GM06990 (cell line): Measurements from ENCODE around the gene ANKRD39.

Experiments
- DNase-seq: peaks from one replicate; pipeline ENCODE4 v3.0.0-alpha.2; 2011; ENCODE audit not compliant: insufficient read length; ENCODE audit errors: extremely low read depth
- H3K27me3 ChIP-seq: replicated peaks from 2 replicates; pipeline ENCODE4 v1.6.0; 2011; ENCODE audit warnings: low read length; ENCODE audit not compliant: control insufficient read depth, insufficient read depth
- H3K36me3 ChIP-seq: 2 replicates; pipeline ENCODE4 v1.5.1; 2011; ENCODE audit warnings: low read length; ENCODE audit not compliant: control insufficient read depth, insufficient read depth
- H3K4me3 ChIP-seq: replicated peaks from 2 replicates; pipeline ENCODE4 v1.5.1; 2011; ENCODE audit warnings: low read depth, mild to moderate bottlenecking, control low read depth, low read length
- TF ChIP-seq, protein P1 (sequence below): IDR thresholded peaks from 2 replicates; pipeline ENCODE4 v1.5.1; 2011; ENCODE audit warnings: low read length, control low read depth, mild to moderate bottlenecking, inconsistent platforms; ENCODE audit not compliant: insufficient read depth, poor library complexity, severe bottlenecking

ANKRD39 gene

DNA sequence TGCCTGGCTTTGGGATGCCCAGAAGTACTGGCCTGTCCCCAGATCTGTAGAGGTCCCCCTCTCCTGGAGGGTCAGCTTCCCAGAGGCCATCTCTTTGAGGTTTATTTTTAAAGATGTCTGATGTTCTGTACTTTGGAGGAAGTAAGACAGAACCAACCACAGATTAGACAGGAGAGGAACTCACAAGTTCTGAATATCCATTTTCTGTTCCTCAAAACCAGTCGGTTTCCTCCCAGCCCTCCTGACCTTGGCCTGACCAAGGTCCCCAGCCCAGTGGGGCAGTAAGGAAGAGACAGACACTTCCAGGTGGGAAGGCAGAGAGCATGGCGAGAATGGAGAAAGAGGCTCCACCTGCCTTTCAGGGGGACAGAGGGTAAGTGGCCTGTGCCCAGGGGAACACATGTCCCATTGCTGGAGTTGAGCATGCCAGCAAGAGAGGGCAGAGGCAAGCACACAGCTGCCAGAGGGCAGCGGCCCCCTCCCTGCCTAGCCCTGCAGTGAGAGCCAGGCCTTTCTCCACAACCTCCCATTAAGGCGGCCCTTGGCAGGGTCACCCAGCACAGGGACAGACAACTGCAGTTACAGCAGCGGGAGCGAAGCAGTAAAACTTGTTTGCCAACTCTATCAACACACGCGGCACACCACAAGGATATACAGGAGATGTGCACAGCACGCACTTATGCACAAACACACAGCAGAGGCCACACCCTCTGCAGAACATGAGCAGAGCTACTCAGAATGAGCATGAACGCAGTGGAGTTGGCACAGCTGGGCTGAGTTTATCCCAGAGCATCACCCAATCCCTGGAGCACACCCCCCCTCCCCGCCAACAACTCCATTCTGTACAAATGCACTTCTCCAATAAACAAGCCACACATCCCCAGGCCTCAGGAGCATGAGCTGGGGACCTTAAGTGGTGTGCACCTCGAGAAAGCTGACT, 30.5 kb upstream of the ANKRD39 start:
- TF ChIP-seq, protein P1, sequence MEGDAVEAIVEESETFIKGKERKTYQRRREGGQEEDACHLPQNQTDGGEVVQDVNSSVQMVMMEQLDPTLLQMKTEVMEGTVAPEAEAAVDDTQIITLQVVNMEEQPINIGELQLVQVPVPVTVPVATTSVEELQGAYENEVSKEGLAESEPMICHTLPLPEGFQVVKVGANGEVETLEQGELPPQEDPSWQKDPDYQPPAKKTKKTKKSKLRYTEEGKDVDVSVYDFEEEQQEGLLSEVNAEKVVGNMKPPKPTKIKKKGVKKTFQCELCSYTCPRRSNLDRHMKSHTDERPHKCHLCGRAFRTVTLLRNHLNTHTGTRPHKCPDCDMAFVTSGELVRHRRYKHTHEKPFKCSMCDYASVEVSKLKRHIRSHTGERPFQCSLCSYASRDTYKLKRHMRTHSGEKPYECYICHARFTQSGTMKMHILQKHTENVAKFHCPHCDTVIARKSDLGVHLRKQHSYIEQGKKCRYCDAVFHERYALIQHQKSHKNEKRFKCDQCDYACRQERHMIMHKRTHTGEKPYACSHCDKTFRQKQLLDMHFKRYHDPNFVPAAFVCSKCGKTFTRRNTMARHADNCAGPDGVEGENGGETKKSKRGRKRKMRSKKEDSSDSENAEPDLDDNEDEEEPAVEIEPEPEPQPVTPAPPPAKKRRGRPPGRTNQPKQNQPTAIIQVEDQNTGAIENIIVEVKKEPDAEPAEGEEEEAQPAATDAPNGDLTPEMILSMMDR: no peak

DNA sequence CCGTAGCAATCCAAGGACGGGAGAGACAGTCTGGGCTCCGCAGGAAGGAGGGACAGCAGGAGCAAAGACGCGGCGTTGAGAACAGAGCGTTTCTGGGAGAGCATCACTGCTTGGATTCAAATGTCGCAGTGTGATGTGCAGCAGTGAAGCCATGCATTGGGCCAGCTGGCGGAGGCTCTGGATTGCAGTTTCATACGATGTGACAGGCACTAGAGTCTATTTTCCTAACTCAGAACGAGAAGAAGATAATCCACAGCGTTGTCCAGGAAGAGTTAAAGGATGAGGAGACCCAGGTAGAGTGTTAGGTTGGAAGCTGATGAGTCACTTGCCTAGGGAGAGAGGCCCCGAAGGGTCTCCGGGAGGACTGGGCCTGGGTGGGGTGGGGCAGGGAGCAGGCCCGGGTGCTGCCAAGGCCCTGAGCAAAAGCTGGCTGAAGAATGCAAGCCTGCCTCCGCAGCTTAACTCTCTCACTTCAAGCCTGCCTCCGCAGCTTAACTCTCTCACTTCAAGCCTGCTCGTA, 29.7 kb upstream of the ANKRD39 start:
- no peaks in the 10 kb centered on the region; the same call in none of the 2 replicates for H3K27me3 ChIP-seq
- no peaks in the 10 kb centered on the region for H3K36me3 ChIP-seq
- TF ChIP-seq, protein P1: no peak
- H3K4me3 ChIP-seq: no peak overlapping the region
- no peak for DNase-seq

More for the DNA sequence above, 30.5 kb upstream of the ANKRD39 start:
- Histone ChIP-seq H3K4me3 (no peak overlapping the region), H3K36me3 (no peaks in the 10 kb centered on the region), H3K27me3 (no peaks in the 10 kb centered on the region; the same call in none of the 2 replicates)
- no peak for DNase-seq

DNA sequence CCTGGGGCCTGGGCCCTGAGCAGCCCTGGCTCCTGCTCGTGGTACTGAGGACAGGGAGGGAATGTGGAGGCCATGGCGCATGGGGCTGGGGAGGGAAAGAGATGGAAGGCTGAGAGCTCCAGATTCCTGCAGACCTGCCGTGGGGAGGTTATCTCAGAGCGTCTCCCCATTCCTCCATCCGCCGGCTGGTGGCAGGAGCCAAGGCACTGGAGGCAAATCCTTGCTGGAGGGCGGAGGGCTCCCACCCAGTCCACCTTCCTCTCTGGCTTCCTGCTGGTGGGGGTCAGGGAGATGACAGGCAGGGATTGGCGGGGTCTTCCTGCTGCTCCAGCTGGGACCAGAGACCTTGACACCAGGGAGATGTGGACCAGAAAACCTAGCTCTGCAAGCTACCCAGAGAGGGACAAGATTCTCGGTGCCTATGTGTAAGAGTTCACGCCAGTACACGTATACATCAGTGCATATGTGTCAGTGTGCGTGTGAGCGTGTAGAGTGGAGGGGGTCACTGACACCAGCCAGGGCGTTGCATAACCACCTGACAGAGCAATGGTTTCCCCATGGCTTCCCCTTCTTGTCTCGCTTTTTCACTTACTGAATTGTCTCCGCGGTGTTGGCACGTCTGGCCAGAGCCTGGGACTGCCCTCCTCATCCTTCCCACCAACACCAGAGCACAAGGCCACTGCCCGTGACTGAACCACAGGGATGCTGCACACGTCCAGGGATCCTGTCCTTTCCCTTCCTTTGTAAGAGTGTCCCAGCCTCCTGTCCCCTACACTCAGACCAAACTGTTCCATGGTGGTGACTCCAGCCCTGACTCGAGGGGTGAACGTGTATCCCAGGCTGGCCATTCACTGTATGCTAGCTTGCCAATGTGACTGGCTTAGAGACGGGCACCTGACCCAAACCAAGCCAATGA, 27.9 kb upstream of the ANKRD39 start:
- DNase-seq: no peak
- TF ChIP-seq, protein P1: no peak
- Histone ChIP-seq H3K27me3 (no peaks in the 10 kb centered on the region; the same call in none of the 2 replicates), H3K36me3 (no peaks in the 10 kb centered on the region), H3K4me3 (no peak overlapping the region)

DNA sequence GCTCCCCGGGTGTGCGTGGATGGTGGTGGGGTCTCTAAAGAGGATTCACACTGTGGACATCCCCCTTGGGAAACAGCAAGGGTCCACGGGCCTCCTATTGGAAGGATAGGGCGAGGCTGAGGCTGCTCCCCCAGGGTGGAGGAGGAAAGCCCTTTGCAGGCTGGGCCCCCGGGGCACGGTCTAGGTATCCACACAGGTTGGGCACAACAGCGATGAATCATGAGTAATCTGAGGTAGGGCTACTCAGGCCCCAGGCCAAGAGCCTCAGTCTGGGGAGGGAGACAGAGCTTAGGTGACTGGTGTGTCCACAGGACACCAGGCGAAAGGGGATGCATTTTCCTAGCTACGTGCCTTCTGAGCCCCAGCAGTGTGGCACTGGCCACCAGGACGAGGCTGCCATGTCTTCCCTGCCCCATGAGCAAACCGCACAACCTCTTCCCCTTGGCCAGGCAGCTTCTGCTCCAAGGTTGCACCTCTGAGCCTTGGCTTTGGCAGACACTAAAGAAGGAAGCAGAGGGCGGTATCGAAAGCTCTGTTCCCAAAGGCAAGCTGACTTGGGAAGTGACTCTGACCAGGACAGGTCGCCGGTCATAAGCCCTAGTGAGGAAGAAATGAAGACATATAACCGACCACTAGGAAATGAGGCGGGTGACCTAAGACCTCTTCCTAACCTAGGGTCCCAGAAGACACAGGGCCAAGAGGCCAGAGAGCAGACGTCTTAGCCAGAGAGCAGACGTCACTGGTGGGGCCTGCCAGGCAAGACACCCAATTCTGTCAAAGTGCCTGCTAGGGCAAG, 26.7 kb upstream of the ANKRD39 start:
- no peak overlapping the region for H3K4me3 ChIP-seq
- TF ChIP-seq, protein P1: no peak
- no peak for DNase-seq

DNA sequence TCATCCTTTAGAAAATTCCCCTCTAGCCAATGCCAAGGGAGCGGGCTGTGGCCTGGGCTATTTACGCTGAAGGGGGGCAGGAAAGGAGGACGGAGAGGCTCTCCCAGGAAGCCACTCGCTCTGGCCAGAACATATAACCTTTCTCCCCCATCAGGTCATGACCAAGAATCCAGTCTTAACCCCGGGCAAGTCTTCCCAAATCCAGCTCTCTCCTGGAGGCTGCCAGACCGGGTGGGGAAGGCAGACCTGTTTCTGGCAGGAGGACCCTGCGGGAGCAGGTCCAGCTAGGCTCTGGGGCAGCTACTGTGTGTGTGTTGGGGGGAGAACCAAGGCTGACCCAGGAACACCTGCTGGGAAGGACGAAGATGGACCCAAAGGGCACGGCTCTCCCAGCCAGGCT, 25.5 kb upstream of the ANKRD39 start:
- Histone ChIP-seq H3K36me3 (no peaks in the 10 kb centered on the region), H3K4me3 (no peak overlapping the region), H3K27me3 (no peaks in the 10 kb centered on the region; the same call in none of the 2 replicates)
- DNase-seq: no peak
- TF ChIP-seq, protein P1: no peak

More for the DNA sequence above, 26.7 kb upstream of the ANKRD39 start:
- Histone ChIP-seq H3K36me3 (no peaks in the 10 kb centered on the region), H3K27me3 (no peaks in the 10 kb centered on the region; the same call in none of the 2 replicates)
